Mesothelial cell of epicardium (in vitro differentiated cells): ENCODE results near the gene ZC2HC1B. TPM values are rescaled to one million over a fixed set of nuclear protein-coding genes. Genes with fewer than 3 reads are reported as not detected.

Source experiments
- DNase-seq, 2 experiments: peaks; one replicate each; pipeline ENCODE4 v3.0.0; 2021; ENCODE audit warnings: low spot score in 2 of 2; ENCODE audit not compliant: unreplicated experiment in 2 of 2
- H3K27ac Mint-ChIP-seq: 2 replicates; pipeline ENCODE4 v1.8.0; 2021; ENCODE audit warnings: mixed read lengths
- H3K27me3 Mint-ChIP-seq: 2 replicates; pipeline ENCODE4 v1.8.0; 2021; ENCODE audit warnings: low read depth, mixed read lengths
- H3K36me3 Mint-ChIP-seq: 2 replicates; pipeline ENCODE4 v1.8.0; 2021; ENCODE audit warnings: mixed read lengths
- H3K4me1 Mint-ChIP-seq: 2 replicates; pipeline ENCODE4 v1.8.0; 2021; ENCODE audit warnings: mixed read lengths
- H3K4me3 Mint-ChIP-seq: 2 replicates; pipeline ENCODE4 v1.8.0; 2021; ENCODE audit warnings: mild to moderate bottlenecking, moderate library complexity, mixed read lengths
- H3K9me3 Mint-ChIP-seq: 2 replicates; pipeline ENCODE4 v1.8.0; 2021; ENCODE audit warnings: mixed read lengths
- CTCF ChIP-seq: fragments of 200-600 bp; sonication (generic); IDR thresholded peaks from one replicate; pipeline ENCODE4 v1.5.0; 2021; ENCODE audit warnings: antibody characterized with exemption; ENCODE audit not compliant: unreplicated experiment
- total RNA-seq: library from RNA; stranded (reverse); gene quantifications from 3 replicates; pipeline ENCODE4 v1.2.1, GENCODE V29; 2021

ZC2HC1B gene
- total RNA-seq, 1 donor from 2014 or later = not detected

DNA sequence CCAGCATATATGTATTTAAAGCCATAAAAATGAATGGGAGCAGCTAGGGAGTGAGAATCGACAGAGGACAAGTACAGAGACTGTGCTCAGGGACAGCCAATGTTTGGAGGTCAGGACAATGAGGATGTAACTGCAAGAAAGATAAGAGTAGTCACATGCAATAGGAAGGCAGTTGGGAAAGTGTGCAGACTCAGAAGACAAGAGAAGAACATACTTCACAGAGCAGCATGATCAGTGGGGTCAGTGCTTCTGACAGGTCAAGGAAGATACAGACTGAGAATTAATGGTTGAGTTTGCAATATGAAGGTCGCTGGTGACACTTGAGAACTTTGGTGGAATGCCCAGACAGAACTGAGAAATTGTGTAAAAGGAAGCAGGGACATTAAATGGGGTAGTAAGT, 118.7 kb downstream of the ZC2HC1B start:
- no peak for TF ChIP-seq CTCF
- peaks cover 8% of the 10 kb centered on the region for H3K9me3 Mint-ChIP-seq
- H3K36me3 Mint-ChIP-seq = peaks cover 5% of the 10 kb centered on the region
- no peak overlapping the region for H3K27ac Mint-ChIP-seq
- H3K4me1 Mint-ChIP-seq = no peaks in the 10 kb centered on the region
- DNase-seq = no peak
- no peak overlapping the region for H3K4me3 Mint-ChIP-seq
- no peaks in the 10 kb centered on the region for H3K27me3 Mint-ChIP-seq

DNA sequence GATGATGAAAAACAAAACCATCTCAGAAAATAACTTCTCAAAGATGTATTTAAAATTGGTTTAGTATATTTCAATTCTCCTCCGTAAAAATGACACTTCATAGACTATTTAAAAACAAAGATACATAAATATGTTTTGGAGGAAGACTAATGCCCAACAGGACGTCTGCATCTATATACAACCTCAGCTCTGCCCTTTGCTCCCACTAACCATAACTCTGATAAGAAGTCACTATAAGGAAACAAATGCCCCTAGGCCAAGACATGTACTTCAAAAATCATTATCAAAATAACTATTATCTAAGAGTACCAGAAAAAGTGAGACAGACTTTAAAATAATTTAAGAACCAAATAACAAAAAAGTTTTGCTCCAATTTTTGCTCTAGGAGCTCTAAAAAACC, 120.4 kb downstream of the ZC2HC1B start:
- peaks cover 20% of the 10 kb centered on the region for H3K9me3 Mint-ChIP-seq
- H3K27ac Mint-ChIP-seq = no peak overlapping the region
- no peaks in the 10 kb centered on the region for H3K4me1 Mint-ChIP-seq
- no peaks in the 10 kb centered on the region for H3K27me3 Mint-ChIP-seq
- no peak overlapping the region for H3K4me3 Mint-ChIP-seq
- DNase-seq = no peak
- TF ChIP-seq CTCF = no peak
- H3K36me3 Mint-ChIP-seq = peaks cover 14% of the 10 kb centered on the region

DNA sequence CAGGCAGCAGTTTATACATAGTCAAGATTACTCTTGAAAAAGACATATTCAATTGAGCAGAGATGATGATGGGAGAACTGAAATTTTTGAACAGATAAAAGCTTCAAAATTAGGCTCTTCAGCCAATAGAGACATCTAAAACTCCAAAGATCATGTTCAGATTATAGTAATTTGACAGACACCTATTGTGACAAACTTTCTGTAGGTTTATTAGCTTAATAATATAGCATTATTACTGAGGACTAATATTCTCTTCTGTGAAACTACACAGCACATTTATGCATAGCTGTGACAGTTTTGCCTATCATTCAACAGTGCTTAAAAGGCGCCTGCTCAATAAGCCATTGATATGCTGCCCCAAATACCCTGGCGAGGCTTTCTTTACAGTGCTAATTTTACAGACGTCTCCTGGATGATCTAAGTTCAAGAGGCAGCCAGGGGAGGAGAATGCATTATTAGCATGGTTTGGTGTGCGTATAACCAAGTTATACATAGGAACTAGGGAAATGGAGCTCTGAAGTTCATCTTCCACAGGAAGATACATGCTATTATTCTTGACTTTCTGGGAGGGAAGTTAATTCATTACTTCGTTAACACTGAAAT, 122.3 kb downstream of the ZC2HC1B start:
- no peak for DNase-seq
- Mint-ChIP-seq H3K9me3 (peaks cover 18% of the 10 kb centered on the region), H3K27ac (no peak overlapping the region), H3K4me3 (no peak overlapping the region), H3K36me3 (peaks cover 14% of the 10 kb centered on the region), H3K4me1 (peaks cover 6% of the 10 kb centered on the region), H3K27me3 (no peaks in the 10 kb centered on the region)
- TF ChIP-seq CTCF = no peak

Other genes with a start within 250 kb of the ZC2HC1B start
- 117 to 125 TPM (median 124 TPM) in 3 replicates for gene PHACTR2, start 186.5 kb upstream of the ZC2HC1B start, total RNA-seq
- 26.1 to 30.1 TPM (median 28.3 TPM) in 3 replicates for gene LTV1, start 21.1 kb upstream of the ZC2HC1B start, total RNA-seq
- gene PLAGL1, start 143.8 kb downstream of the ZC2HC1B start, total RNA-seq = 158 to 164 TPM (median 161 TPM) in 3 replicates
- gene SF3B5, start 231.1 kb downstream of the ZC2HC1B start, total RNA-seq = 111 to 114 TPM (median 112 TPM) in 3 replicates